ENCODE measurements around the gene PXT1.
"Not testable (repeated sequence)": the region's sequence is repeated elsewhere in the genome, so short reads cannot be mapped to it uniquely, and the experiment has no call there.

PXT1 gene

DNA sequence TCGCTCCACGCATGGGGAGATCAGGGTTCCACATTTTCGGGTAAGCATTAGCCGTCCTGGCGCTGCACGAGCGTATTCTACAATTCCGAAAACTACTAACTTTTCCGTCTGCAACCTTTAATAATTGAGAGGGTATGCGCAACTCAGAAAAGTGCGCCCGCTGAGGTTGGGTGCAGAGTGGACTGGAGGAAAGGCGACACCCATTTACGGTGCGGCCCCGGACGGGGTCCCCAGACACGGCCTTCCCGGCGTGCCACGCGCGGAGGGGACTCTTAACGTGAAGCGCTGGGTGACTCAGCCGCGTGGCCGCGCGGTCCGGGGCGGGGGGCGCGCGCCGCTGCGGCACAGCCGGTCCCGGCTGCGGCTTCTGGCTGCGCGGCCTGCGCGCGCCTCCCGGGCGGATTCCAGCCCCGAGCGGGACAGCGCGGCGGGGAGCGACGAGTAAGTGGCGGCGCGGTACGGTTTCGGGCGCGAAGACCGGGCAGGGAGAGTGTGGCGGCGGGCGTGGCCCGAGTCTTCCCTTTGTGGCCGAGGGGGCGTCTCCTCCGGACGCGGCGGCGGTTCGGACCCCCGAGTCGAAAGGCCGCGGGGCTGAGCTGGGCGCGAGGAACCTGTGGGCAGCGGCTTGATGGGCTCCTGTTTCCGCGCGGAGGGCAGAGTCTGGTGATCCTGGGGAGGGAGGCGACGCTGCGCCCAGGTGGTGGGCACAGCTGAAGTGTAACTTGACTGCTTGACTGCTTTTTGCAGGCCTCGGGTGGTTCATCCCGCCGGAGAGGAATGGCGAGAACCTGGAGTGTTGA is at the start of gene PXT1, which contains the start of gene KCTD20:
TSS of gene PXT1 (minus strand) at position 184 of the 800 bp plus-strand sequence. CDS start 16,772 bp downstream, outside the sequence.
TSS of gene KCTD20 (plus strand) at position 330 of the 800 bp plus-strand sequence. CDS start 27,098 bp downstream, outside the sequence.
- peak; percentile 61 for DNase-seq

DNA sequence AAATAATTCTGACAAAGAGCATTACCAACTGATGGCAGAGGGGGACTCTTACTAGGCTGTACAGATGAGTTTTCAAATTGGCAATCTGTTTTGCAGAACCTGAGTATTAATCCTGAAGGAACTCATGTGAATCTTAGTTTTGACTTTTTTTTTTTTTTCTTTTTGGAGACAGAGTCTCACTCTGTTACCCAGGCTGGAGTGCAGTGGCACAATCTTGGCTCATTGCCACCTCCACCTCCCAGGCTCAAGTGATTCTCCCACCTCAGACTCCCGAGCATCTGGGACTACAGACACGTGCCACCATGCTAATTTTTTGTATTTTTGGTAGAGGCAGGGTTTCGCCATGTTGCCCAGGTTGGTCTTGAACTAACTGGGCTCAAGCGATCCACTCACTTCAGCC is 49.4 kb upstream of the PXT1 start:
- DNase-seq, result no peak

- DNase-seq, result no peak
Observed at GRCh38 chr6:36491378-36491965, 48.8 kb upstream of the PXT1 start.

DNA sequence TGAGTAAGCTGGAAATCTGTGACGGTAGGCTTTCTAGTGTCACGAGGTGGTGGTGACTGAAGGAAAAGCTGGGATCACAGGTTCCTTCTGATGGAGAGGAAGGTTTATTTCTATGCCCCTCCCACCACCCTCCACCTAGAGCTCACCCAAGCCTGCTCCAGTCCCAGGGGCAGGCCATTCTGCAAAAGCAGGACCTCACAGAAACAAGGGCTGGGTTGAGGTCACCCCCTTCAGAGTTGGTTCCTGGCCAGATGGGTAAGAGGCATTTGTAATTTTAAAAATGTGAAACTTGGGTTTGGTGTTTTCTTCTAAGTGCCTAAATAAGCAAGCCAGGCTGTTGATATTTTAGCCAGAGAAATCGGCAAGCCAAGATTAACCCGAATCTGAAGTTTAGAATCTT is 46.8 kb upstream of the PXT1 start:
- no peak for DNase-seq

DNA sequence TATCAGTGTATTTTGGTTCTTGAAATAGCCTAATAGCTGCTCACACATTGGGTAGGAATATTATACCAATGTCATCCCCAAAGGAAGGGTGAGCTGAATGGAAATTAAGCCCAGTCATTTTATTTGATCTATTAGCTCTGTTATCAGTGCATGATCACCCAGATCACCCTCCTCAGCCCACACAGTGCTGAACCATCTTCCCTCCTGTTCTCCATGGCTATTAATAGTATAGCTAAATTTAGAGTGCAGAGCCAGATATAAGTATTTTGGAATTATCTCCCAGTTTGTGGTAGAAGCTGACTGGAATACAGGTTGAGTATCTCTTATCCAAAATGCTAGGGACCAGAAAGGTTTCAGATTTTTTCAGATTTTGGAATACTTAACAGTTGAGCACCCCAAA is 45.6 kb upstream of the PXT1 start:
- no peak for DNase-seq

DNA sequence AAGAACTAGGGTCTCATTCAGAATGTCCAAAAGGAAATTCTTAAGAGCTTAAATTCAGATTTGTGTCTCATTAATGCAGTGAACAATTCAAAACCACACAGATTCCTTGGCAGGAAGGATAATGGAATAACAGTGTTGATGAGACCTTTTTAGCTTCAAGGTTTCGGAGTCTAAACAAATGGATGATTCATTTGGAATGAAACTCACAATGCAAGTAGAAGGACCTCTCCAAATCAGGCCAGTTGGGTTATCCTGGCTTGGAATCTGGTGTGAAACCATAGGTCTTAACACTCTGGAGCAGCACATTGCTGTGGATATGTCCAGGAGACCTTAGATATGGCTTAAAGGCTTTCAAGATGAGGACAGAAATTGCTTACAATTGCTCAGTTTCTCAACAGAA is 45.0 kb upstream of the PXT1 start:
- no peak for DNase-seq

DNA sequence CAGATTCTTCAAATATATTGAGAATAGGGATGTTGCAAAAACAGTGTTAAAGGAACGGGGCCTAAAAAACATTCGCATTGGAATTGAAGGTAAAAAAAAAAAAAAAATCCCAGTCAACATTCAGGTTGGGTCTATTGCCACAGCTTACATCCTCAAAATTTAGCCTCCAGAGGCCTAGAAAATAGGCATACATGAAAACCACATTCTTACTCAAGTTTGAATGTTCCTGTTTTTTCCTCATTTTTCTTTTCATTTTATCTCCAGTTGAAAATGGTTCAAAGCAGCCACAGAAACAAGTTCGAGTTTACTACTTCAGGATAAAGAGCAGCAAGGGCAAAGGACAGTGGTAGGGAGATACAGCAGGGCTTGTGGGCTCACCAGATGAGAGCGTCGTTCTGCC is 42.1 kb upstream of the PXT1 start:
- no peak for DNase-seq

DNA sequence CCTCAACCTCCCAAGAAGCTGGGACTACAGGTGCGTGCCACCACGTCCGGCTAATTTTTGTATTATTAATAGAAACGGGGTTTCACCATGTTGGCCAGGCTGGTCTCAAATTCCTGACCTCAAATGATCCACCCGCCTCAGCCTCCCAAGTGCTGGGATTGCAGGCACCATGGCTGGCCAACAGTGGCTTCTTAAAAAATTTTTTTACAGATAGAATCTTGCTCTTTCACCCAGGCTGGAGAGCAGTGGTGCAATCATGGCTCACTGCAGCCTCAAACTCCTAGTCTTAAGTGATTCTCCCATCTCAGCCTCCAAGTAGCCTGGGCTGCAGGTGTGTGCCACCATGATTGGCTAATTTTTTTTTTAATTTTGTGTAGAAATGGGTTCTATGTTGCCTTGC is 40.7 kb upstream of the PXT1 start:
- not testable (repeated sequence) for DNase-seq

GRCh38 chr6:36479256-36479655 is 36.6 kb upstream of the PXT1 start:
- no peak for DNase-seq

- DNase-seq, result no peak
Observed at GRCh38 chr6:36478051-36478526, 35.4 kb upstream of the PXT1 start.

- no peak for DNase-seq
Observed at GRCh38 chr6:36469946-36470345, 27.3 kb upstream of the PXT1 start.

- DNase-seq, result no peak
Observed at GRCh38 chr6:36469148-36469661, 26.6 kb upstream of the PXT1 start.

DNA sequence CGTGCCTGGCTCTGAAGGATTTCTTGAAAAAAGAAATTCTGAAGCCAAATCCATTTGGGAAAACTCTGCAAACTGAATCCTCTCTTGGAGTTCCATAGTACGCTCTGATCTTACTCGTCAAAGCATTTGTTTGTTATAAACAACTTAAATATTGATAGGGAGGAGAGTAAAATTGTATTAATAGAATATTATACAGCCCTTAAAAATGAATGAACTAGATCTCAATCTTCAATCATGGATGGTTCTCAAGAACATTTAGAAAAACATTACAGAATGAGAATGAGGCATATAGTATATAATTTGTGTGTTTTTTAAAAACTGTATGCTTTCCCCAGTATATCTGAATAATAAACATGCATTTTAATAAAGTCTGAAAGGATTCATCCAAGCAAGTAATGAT is 25.0 kb upstream of the PXT1 start:
- DNase-seq, result no peak

DNA sequence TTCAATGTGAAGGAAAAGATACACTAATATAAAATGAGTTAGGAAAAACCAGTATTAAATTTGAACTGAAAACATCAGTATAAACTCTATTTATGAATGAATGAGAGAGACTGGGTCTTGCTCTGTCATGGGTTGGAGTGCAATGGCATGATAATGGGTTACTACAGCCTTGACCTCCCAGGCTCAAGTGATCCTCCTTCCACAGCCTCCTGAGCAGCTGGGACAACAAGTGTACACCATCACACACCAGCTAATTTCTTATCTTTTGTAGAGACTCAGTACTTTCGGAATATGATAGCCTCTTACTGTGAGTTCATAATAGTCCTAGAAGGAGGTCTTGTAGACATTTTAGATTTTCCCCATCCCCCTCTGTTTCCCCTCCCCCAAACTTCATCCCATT is 21.6 kb upstream of the PXT1 start:
- no peak for DNase-seq

DNA sequence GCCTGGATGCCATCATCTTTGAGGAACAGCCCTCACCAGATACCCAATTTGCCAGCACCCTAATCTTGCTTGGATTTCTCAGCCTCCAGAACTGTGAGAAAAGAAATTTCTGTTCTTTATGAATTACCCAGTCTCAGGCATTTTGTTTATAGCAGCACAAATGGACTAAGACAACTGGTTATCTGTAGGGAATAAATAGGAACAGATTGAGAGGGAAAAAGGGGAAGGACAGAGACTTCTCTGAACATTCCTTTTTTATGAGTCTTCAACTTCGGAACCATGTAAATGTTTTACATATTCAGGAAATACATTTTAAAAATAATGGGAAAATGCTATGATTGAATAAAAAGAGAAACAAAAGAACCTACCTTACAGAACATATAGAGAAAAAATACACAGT is 21.0 kb upstream of the PXT1 start:
- DNase-seq, result no peak

DNA sequence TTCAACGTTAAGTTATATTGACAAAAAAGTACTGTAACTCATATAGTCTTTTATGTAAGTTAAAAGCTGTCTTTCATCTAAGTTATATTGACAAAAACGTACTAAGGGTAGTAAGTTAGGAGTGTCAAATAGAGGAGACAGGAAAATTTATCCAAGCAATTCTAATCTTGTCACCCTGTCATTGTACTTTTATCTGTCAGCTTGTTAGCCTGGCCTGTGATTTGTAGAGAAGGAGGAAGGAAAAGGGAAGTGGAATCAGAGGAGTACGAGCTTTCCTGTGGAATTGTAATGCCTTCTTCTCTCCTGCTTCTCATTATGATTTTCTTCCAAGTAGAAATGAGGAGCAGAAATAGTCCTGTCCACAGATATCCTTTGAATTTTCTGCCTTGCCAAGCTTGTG is 19.0 kb upstream of the PXT1 start:
- DNase-seq, result no peak

- DNase-seq, result no peak
Observed at GRCh38 chr6:36460916-36461315, 18.3 kb upstream of the PXT1 start.

DNA sequence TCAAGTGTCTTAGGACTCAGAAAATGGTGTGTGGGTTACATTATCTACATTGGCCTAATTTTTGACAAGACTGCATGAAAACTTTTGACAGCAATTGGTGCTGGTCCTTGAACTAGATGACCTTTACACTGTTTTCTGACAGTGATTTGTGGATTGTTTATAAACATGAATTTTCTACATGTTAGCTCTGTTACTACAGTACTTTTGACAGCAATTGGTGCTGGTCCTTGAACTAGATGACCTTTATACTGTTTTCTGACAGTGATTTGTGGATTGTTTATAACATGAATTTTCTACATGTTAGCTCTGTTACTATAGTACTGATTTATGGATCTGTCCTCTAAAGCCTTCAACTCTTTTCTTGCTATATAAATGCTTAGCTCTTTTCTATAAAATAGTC is 16.8 kb upstream of the PXT1 start:
- DNase-seq, result no peak

- DNase-seq, result no peak
Observed at GRCh38 chr6:36455486-36456027, 12.9 kb upstream of the PXT1 start.

GRCh38 chr6:36452897-36453296 is 10.2 kb upstream of the PXT1 start:
- DNase-seq, result not testable (repeated sequence)

DNA sequence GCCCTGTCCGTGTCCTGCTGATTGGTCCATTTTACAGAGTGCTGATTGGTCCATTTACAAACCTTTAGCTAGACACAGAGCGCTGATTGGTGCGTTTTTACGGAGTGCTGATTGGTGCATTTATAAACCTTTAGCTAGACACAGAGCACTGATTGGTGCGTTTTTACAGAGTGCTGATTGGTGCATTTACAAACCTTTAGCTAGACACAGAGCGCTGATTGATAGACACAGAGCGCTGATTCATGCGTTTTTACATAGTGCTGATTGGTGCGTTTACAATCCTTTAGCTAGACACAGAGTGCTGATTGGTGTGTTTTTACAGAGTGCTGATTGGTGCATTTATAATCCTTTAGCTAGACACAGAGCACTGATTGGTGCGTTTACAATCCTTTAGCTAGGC is 6.5 kb upstream of the PXT1 start:
- not testable (repeated sequence) for DNase-seq

- no peak for DNase-seq
Observed at GRCh38 chr6:36445621-36446020, 3.0 kb upstream of the PXT1 start.

DNA sequence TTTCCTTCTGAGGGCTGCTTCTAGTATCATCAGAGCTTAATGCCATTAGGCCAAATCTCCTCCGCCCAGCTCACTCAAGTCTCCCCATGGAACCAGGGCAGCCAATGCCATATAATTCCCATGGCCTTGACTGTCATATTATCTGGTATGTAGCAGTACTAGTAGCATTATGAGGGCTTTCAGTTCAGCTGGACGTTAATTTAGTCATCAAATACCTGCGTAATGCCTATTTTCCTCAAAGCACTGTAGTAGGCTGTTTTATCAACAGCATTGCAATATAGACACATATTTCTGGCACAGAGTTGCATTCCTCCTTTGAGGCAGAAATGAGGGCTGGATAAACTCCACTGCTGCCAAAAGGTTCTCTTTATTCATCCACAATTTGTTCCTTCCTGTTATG is 1.8 kb upstream of the PXT1 start:
- DNase-seq, result no peak

Measured in NCI-H2107 (cell line).